Heart left ventricle (tissue), 16 donors: Measurements from ENCODE around the gene LRMDA. TPM values are rescaled to one million over a fixed set of nuclear protein-coding genes. Genes with fewer than 3 reads are reported as not detected.

Experiments used
- ATAC-seq, 4 donors: fragments of 200-7000 bp; cut with Tn5 transposase; one replicate each; pipeline ENCODE4 v1.9.1; 2020 to 2022; ENCODE audit warnings: moderate library complexity in 4 of 4, mild to moderate bottlenecking in 3 of 4, moderate number of reproducible peaks in 1 of 4
- DNase-seq, 5 donors: peaks; one replicate each; pipeline ENCODE4 v3.0.0-alpha.2; 2020
- H3K27ac ChIP-seq, 12 donors: fragments of 200-600 bp; sonication (generic) in 4 of 12; one replicate each; pipeline versions ENCODE4 v1.5.0 to v1.8.0; 2016 to 2022; ENCODE audit warnings: mild to moderate bottlenecking in 2 of 12
- H3K27me3 ChIP-seq, 9 donors: fragments of 200-600 bp; sonication (generic) in 2 of 9; one replicate each; pipeline versions ENCODE4 v1.5.1 to v1.8.0; 2016 to 2022; ENCODE audit warnings: mild to moderate bottlenecking in 3 of 9
- H3K36me3 ChIP-seq, 9 donors: fragments of 200-600 bp; sonication (generic) in 2 of 9; one replicate each; pipeline versions ENCODE4 v1.5.0 to v1.8.0; 2018 to 2022; ENCODE audit warnings: mild to moderate bottlenecking in 2 of 9
- H3K4me1 ChIP-seq, 12 donors: fragments of 200-600 bp; sonication (generic) in 4 of 12; one replicate each; pipeline versions ENCODE4 v1.5.0 to v1.8.0; 2016 to 2022; ENCODE audit warnings: mild to moderate bottlenecking in 3 of 12
- H3K4me3 ChIP-seq, 12 donors: fragments of 200-600 bp; sonication (generic) in 4 of 12; one replicate each; pipeline versions ENCODE4 v1.5.0 to v1.8.0; 2017 to 2022; ENCODE audit warnings: mild to moderate bottlenecking in 9 of 12, moderate library complexity in 4 of 12
- H3K9me3 ChIP-seq, 12 donors: fragments of 200-600 bp; sonication (generic) in 4 of 12; one replicate each; pipeline versions ENCODE4 v1.5.0 to v1.8.0; 2016 to 2022; ENCODE audit warnings: mild to moderate bottlenecking in 1 of 12
- CTCF ChIP-seq, 12 donors: fragments of 200-600 bp; sonication (generic) in 4 of 12; IDR thresholded peaks; one replicate each; pipeline versions ENCODE4 v1.5.0 to v1.8.0; 2018 to 2022; ENCODE audit warnings: antibody characterized with exemption in 12 of 12, mild to moderate bottlenecking in 5 of 12
- POLR2A ChIP-seq, 2 donors: fragments of 450-650 bp; IDR thresholded peaks; one replicate each; pipeline ENCODE4 v1.6.1; 2017; ENCODE audit warnings: antibody characterized with exemption in 2 of 2, mild to moderate bottlenecking in 2 of 2, moderate library complexity in 2 of 2
- WGBS, 4 donors: extraction: QIAGEN DNeasy Blood & Tissue Kit in 2 of 4; methylation state at CpG; one replicate each; pipeline versions ENCODE4 v1.1.5 to v1.1.7; 2013 to 2018; 5-methylcytosine and 5-hydroxymethylcytosine counted together
- intact Hi-C, 10 donors: fragments of 100-400 bp; cut with DNase I; formaldehyde crosslinking; loops; one replicate each; pipeline versions ENCODE4 v1.11.1 to v1.14.2; 2022
- polyA plus RNA-seq, 2 donors: library from polyadenylated mRNA; stranded (reverse); fragments of 200-250 nt; gene quantifications; one replicate each; pipeline ENCODE4 v1.2.3, GENCODE V29; 2013
- total RNA-seq, 9 donors: library from RNA; depleted of rRNA in 2 of 9; stranded (reverse); fragments of >200 nt in 2 of 9; fragmentation: NEBNext Ultra II Directional in 3 of 9; extraction: Animal tissue kit (Norgen Biotek cat#: 25700) in 3 of 9; gene quantifications; one replicate each; pipeline versions ENCODE4 v1.1.0 to v1.2.4, GENCODE V29; 2016 to 2023
- donor health status: ischemic (EF 13 %, LVEDD 7.1; RV severe dilation, severe dysfunction).
- donor health status: healthy with polysubstance abuse.
- donor health status: DM: no; HTN: yes; CAD: no.
- donor health status: DM: no; HTN: no; CAD: no.
- donor health status: ischemic (EF 25% LVEDD 6.9; RV normal size, moderate dysfunction).
- donor health status: ischemic (EF 25% LVEDD 5.7; RV mildly dilated, moderate dysfunction).
- donor health status: healthy.
- donor health status: DM: yes; HTN: yes; CAD: no.
- donor health status: ischemic (EF 35%, LVEDD 5.7; RV mildly dilated, moderate dysfunction).
- donor health status: nonischemic (EF 11% LVEDD 7.7; RV severe dilation, severe dysfunction).
- donor health status: DM: yes; HTN: yes; CAD: no.
- donor health status: PGD.
- donor health status: ischemic (EF 29% LVEDD 5.4; RV normal size, mild dysfunction).
- donor health status: nonischemic (EF 23%, LVEDD 6.1; RV moderate dilation, normal function).

LRMDA gene
- total and polyA plus RNA-seq, 11 donors, result 2.4 to 34.4 (median 14.9) TPM

- Histone ChIP-seq H3K27me3 (no peaks in the 10 kb centered on the region), H3K4me1 (peaks cover 0 to 5% (median 0%) of the 10 kb centered on the region in 12 donors), H3K4me3 (no peak overlapping the region), H3K36me3 (no peaks in the 10 kb centered on the region), H3K27ac (no peak overlapping the region), H3K9me3 (peaks cover 0 to 6% (median 0%) of the 10 kb centered on the region in 12 donors)
- ATAC-seq, result no peak
- TF ChIP-seq CTCF (IDR thresholded peaks at IDR 0.05) (no peak), POLR2A (IDR thresholded peaks at IDR 0.05) (no peak)
- DNase-seq, result no peak
- WGBS, 4 donors, result 87 to 90% (median 88%) methylated on average over 9 of the region's 9 CpGs
- intact Hi-C loops, result no loop called here
Observed at GRCh38 chr10:75703191-75703854, 271.9 kb downstream of the LRMDA start.

- intact Hi-C loops, result no loop called here
- Histone ChIP-seq H3K27me3 (no peaks in the 10 kb centered on the region), H3K4me3 (no peak overlapping the region), H3K9me3 (no peaks in the 10 kb centered on the region), H3K27ac (no peak overlapping the region), H3K36me3 (no peaks in the 10 kb centered on the region), H3K4me1 (peaks cover 0 to 13% (median 0%) of the 10 kb centered on the region in 12 donors)
- 94 to 97% (median 95%) methylated on average over 5 of the region's 5 CpGs for WGBS, 4 donors
- DNase-seq (no peak), ATAC-seq (no peak)
- no peak for TF ChIP-seq CTCF (IDR thresholded peaks at IDR 0.05)
- TF ChIP-seq POLR2A (IDR thresholded peaks at IDR 0.05), result no peak
Observed at GRCh38 chr10:75705426-75705825, 274.0 kb downstream of the LRMDA start.

- Histone ChIP-seq H3K27ac (no peak overlapping the region), H3K36me3 (no peaks in the 10 kb centered on the region), H3K27me3 (no peaks in the 10 kb centered on the region), H3K4me3 (no peak overlapping the region), H3K4me1 (peaks cover 0 to 13% (median 0%) of the 10 kb centered on the region in 12 donors), H3K9me3 (no peaks in the 10 kb centered on the region)
- DNase-seq, result no peak
- intact Hi-C loops, result no loop called here
- TF ChIP-seq POLR2A (IDR thresholded peaks at IDR 0.05) (no peak), CTCF (IDR thresholded peaks at IDR 0.05) (no peak)
- WGBS, 4 donors, result 90 to 96% (median 94%) methylated on average over 9 of the region's 9 CpGs
- ATAC-seq, result no peak
Observed at GRCh38 chr10:75707080-75707840, 275.8 kb downstream of the LRMDA start.

GRCh38 chr10:75708060-75708459, 276.6 kb downstream of the LRMDA start:
- Histone ChIP-seq H3K9me3 (no peaks in the 10 kb centered on the region), H3K36me3 (no peaks in the 10 kb centered on the region), H3K27ac (no peak overlapping the region), H3K27me3 (no peaks in the 10 kb centered on the region), H3K4me3 (no peak overlapping the region), H3K4me1 (peaks cover 0 to 13% (median 0%) of the 10 kb centered on the region in 12 donors)
- ATAC-seq (no peak), DNase-seq (no peak)
- TF ChIP-seq POLR2A (IDR thresholded peaks at IDR 0.05) (no peak), CTCF (IDR thresholded peaks at IDR 0.05) (no peak)
- intact Hi-C loops, result no loop called here
- WGBS, 4 donors, result 85 to 93% (median 88%) methylated on average over 9 of the region's 9 CpGs
